ENCODE measurements around the gene SRPX2.

The SRPX2 gene

GRCh38 chrX:100677611-100678181 lies 33.7 kb downstream of the SRPX2 start:
- Histone ChIP-seq H3K4me2 (no peak overlapping the region), H2AFZ (ENCODE audit: low read depth) (no peak overlapping the region), H3K27me3 (ENCODE audit: insufficient read depth, low read depth) (no peaks in the 10 kb centered on the region), H3K9ac (no peak overlapping the region), H3K36me3 (ENCODE audit: insufficient read depth) (no peaks in the 10 kb centered on the region), H3K4me3 (IDR thresholded peaks at IDR 0.05; ENCODE audit: insufficient read depth, low read depth, low read length) (no peak overlapping the region), H3K27ac (no peak overlapping the region), H3K4me1 (ENCODE audit: low read depth, poor library complexity, severe bottlenecking) (no peaks in the 10 kb centered on the region), H4K20me1 (ENCODE audit: insufficient read depth) (no peaks in the 10 kb centered on the region), H3K79me2 (ENCODE audit: insufficient read depth, low read depth) (no peaks in the 10 kb centered on the region)
- TF ChIP-seq CTCF (conservative IDR thresholded peaks at IDR 0.05; ENCODE audit: low read depth, low read length): no peak

- no peak overlapping the region for H3K9ac ChIP-seq
- H3K79me2 ChIP-seq (ENCODE audit: insufficient read depth, low read depth): no peaks in the 10 kb centered on the region
- H3K4me3 ChIP-seq (IDR thresholded peaks at IDR 0.05; ENCODE audit: insufficient read depth, low read depth, low read length): no peak overlapping the region
- H3K4me2 ChIP-seq: no peak overlapping the region
- no peak overlapping the region for H3K27ac ChIP-seq
- H4K20me1 ChIP-seq (ENCODE audit: insufficient read depth): no peaks in the 10 kb centered on the region
- no peaks in the 10 kb centered on the region for H3K4me1 ChIP-seq (ENCODE audit: low read depth, poor library complexity, severe bottlenecking)
- no peaks in the 10 kb centered on the region for H3K27me3 ChIP-seq (ENCODE audit: insufficient read depth, low read depth)
- TF ChIP-seq CTCF (conservative IDR thresholded peaks at IDR 0.05; ENCODE audit: low read depth, low read length): no peak
- no peaks in the 10 kb centered on the region for H3K36me3 ChIP-seq (ENCODE audit: insufficient read depth)
- H2AFZ ChIP-seq (ENCODE audit: low read depth): no peak overlapping the region
These were observed 36.8 kb downstream of the SRPX2 start for GRCh38 chrX:100680756-100681155.

GRCh38 chrX:100681599-100681998 lies 37.6 kb downstream of the SRPX2 start:
- Histone ChIP-seq H3K4me3 (IDR thresholded peaks at IDR 0.05; ENCODE audit: insufficient read depth, low read depth, low read length) (no peak overlapping the region), H3K9ac (no peak overlapping the region), H3K27ac (no peak overlapping the region), H3K27me3 (ENCODE audit: insufficient read depth, low read depth) (no peaks in the 10 kb centered on the region), H3K4me2 (no peak overlapping the region), H3K36me3 (ENCODE audit: insufficient read depth) (no peaks in the 10 kb centered on the region), H2AFZ (ENCODE audit: low read depth) (no peak overlapping the region), H3K4me1 (ENCODE audit: low read depth, poor library complexity, severe bottlenecking) (no peaks in the 10 kb centered on the region), H4K20me1 (ENCODE audit: insufficient read depth) (no peaks in the 10 kb centered on the region), H3K79me2 (ENCODE audit: insufficient read depth, low read depth) (no peaks in the 10 kb centered on the region)
- no peak for TF ChIP-seq CTCF (conservative IDR thresholded peaks at IDR 0.05; ENCODE audit: low read depth, low read length)

- no peak for TF ChIP-seq CTCF (conservative IDR thresholded peaks at IDR 0.05; ENCODE audit: low read depth, low read length)
- no peak overlapping the region for H3K9ac ChIP-seq
- no peak overlapping the region for H3K4me3 ChIP-seq (IDR thresholded peaks at IDR 0.05; ENCODE audit: insufficient read depth, low read depth, low read length)
- no peak overlapping the region for H2AFZ ChIP-seq (ENCODE audit: low read depth)
- no peak overlapping the region for H3K4me2 ChIP-seq
- H3K27me3 ChIP-seq (ENCODE audit: insufficient read depth, low read depth): no peaks in the 10 kb centered on the region
- no peaks in the 10 kb centered on the region for H3K36me3 ChIP-seq (ENCODE audit: insufficient read depth)
- no peaks in the 10 kb centered on the region for H3K4me1 ChIP-seq (ENCODE audit: low read depth, poor library complexity, severe bottlenecking)
- H3K79me2 ChIP-seq (ENCODE audit: insufficient read depth, low read depth): no peaks in the 10 kb centered on the region
- no peak overlapping the region for H3K27ac ChIP-seq
- no peaks in the 10 kb centered on the region for H4K20me1 ChIP-seq (ENCODE audit: insufficient read depth)
These were observed 38.9 kb downstream of the SRPX2 start for GRCh38 chrX:100682939-100683338.

Data from KMS-11 (cell line).